Midbrain (tissue), 1 donor: Measurements from ENCODE around the gene ERCC2.

Experiments
- DNase-seq: peaks from one replicate; lab custom pipeline; 2025; lab: John Stamatoyannopoulos, UW

ERCC2 gene

GRCh38 chr19:45401815-45402214 lies 31.4 kb upstream of the ERCC2 start:
- DNase-seq, result no peak

- no peak for DNase-seq
Observed at GRCh38 chr19:45400192-45400591, 29.8 kb upstream of the ERCC2 start.

- no peak for DNase-seq
Observed at GRCh38 chr19:45395821-45396617, 25.6 kb upstream of the ERCC2 start.

GRCh38 chr19:45391871-45392665 lies 21.7 kb upstream of the ERCC2 start:
- no peak for DNase-seq

GRCh38 chr19:45391346-45391745 lies 21.0 kb upstream of the ERCC2 start:
- DNase-seq, result no peak

- no peak for DNase-seq
Observed at GRCh38 chr19:45385392-45386221, 15.2 kb upstream of the ERCC2 start.

- no peak for DNase-seq
Observed at GRCh38 chr19:45382426-45382825, 12.1 kb upstream of the ERCC2 start.

GRCh38 chr19:45380107-45380506 lies 9.7 kb upstream of the ERCC2 start:
- no peak for DNase-seq

GRCh38 chr19:45376045-45376724 lies 5.8 kb upstream of the ERCC2 start:
- no peak for DNase-seq

GRCh38 chr19:45368737-45369340 lies 1.5 kb downstream of the ERCC2 start:
- DNase-seq, result no peak

GRCh38 chr19:45368127-45368526 lies 2.2 kb downstream of the ERCC2 start:
- DNase-seq, result no peak

- no peak for DNase-seq
Observed at GRCh38 chr19:45364696-45365095, 5.7 kb downstream of the ERCC2 start.

- no peak for DNase-seq
Observed at GRCh38 chr19:45363861-45364459, 6.4 kb downstream of the ERCC2 start.

- no peak for DNase-seq
Observed at GRCh38 chr19:45362291-45362690, 8.1 kb downstream of the ERCC2 start.

- no peak for DNase-seq
Observed at GRCh38 chr19:45361608-45362007, 8.8 kb downstream of the ERCC2 start.

- DNase-seq, result no peak
Observed at GRCh38 chr19:45358213-45358792, 12.1 kb downstream of the ERCC2 start.

- no peak for DNase-seq
Observed at GRCh38 chr19:45357445-45357783, 13.0 kb downstream of the ERCC2 start.

- DNase-seq, result no peak
Observed at GRCh38 chr19:45356760-45357444, 13.5 kb downstream of the ERCC2 start.

GRCh38 chr19:45355910-45356309 lies 14.5 kb downstream of the ERCC2 start:
- no peak for DNase-seq

- DNase-seq, result no peak
Observed at GRCh38 chr19:45355402-45355801, 15.0 kb downstream of the ERCC2 start.
